ENCODE measurements around the gene UBR1. TPM values are rescaled to one million over a fixed set of nuclear protein-coding genes. Genes with fewer than 3 reads are reported as not detected.
"Not testable (repeated sequence)": the region's sequence is repeated elsewhere in the genome, so short reads cannot be mapped to it uniquely, and the experiment has no call there.

The UBR1 gene
- total RNA-seq, 3 donors from 2014 or later = 20.3 to 37.0 (median 26.8) TPM

DNA sequence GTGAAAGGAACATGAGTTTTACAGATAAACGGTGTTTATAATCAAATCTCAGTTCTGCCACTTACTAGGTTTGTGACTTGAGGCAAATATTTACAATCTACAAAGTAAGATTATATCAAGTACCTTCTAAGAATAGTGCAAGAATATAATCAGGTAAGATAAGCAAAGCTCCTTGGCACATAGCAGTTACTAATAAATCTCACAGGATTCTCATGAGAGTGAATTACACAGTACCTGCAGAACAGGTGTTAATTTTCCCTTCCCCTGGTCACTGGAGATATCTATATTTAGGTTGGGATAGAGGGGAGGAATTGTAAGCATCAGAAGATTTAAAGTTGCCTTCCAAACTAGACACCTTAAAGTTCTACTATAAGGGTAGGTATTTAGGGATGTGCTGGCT lies 53.0 kb downstream of the UBR1 start:
- ATAC-seq = no peak
- Histone ChIP-seq H3K9me3 (no peaks in the 10 kb centered on the region), H3K4me1 (ENCODE audit: low read depth) (no peaks in the 10 kb centered on the region), H3K4me3 (no peak overlapping the region), H3K36me3 (ENCODE audit: low read depth) (no peaks in the 10 kb centered on the region)
- no peak for DNase-seq
- TF ChIP-seq, protein P1, sequence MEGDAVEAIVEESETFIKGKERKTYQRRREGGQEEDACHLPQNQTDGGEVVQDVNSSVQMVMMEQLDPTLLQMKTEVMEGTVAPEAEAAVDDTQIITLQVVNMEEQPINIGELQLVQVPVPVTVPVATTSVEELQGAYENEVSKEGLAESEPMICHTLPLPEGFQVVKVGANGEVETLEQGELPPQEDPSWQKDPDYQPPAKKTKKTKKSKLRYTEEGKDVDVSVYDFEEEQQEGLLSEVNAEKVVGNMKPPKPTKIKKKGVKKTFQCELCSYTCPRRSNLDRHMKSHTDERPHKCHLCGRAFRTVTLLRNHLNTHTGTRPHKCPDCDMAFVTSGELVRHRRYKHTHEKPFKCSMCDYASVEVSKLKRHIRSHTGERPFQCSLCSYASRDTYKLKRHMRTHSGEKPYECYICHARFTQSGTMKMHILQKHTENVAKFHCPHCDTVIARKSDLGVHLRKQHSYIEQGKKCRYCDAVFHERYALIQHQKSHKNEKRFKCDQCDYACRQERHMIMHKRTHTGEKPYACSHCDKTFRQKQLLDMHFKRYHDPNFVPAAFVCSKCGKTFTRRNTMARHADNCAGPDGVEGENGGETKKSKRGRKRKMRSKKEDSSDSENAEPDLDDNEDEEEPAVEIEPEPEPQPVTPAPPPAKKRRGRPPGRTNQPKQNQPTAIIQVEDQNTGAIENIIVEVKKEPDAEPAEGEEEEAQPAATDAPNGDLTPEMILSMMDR (IDR thresholded peaks at IDR 0.05) = no peak
- intact Hi-C loops (cut with DNase I, micrococcal nuclease) = no loop called here

DNA sequence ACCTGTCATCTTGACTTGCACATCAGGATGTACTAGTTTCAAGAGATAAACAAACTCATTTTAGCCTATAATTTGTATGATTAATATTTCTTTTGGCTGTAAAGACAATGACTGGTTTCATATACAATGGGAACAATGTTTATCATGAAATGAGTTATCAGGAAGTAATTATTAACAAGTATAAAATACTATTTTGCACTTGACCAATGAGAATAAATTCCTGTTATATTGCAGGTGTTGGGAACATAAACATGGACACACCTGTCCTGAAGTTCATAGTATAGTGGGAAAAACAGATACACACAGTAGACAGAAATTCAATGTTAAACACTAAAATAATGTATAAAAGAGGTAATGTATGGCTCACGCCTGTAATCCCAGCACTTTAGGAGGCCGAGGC lies 56.9 kb downstream of the UBR1 start:
- H3K36me3 ChIP-seq (ENCODE audit: low read depth) = no peaks in the 10 kb centered on the region
- no peak for DNase-seq
- TF ChIP-seq, protein P1 (IDR thresholded peaks at IDR 0.05) = no peak
- ATAC-seq = no peak
- no peaks in the 10 kb centered on the region for H3K4me1 ChIP-seq (ENCODE audit: low read depth)
- intact Hi-C loops (cut with DNase I, micrococcal nuclease) = no loop called here
- no peak overlapping the region for H3K4me3 ChIP-seq
- H3K9me3 ChIP-seq = no peaks in the 10 kb centered on the region

DNA sequence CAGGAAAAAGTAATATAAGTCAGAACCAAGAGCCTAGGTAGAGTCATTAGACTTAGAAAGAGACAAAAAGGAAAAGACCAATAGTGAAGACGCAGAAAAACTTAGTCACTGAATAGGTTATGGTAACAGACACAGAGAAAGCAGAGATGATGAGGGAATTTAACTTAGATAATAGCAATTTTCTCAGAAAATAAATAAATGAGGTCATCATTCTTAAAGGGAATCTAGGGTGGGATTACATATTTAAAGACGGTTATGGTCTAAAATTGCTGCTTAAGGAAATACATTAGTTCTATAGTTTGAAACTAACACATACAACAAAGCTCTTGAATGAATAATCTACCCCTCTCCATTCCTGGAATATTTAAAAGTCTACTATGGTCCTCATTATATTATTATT lies 59.4 kb downstream of the UBR1 start:
- ATAC-seq = no peak
- Histone ChIP-seq H3K9me3 (no peaks in the 10 kb centered on the region), H3K4me1 (ENCODE audit: low read depth) (no peaks in the 10 kb centered on the region), H3K4me3 (no peak overlapping the region), H3K36me3 (ENCODE audit: low read depth) (no peaks in the 10 kb centered on the region)
- DNase-seq = no peak
- TF ChIP-seq, protein P1 (IDR thresholded peaks at IDR 0.05) = no peak
- intact Hi-C loops (cut with DNase I, micrococcal nuclease) = no loop called here

DNA sequence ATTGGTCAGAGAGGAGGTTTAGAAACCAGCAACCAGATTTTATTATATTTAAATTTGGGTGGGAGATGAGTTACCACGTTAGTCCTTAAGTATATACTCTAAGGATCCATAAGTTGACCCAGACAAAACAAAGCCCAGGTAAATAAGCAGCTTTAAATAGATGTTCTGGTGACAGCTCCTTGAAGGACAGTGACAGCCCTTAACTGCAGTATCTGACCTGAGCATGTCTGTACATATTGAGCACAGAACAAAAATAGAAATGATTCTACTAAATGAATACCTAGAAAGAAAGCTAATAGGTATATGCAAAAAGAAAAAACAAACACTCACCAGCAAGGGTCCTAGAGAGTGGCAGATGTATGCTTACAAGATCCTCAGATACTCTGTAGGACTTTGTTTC lies 63.0 kb downstream of the UBR1 start:
- TF ChIP-seq, protein P1 (IDR thresholded peaks at IDR 0.05) = no peak
- DNase-seq = no peak
- Histone ChIP-seq H3K36me3 (ENCODE audit: low read depth) (no peaks in the 10 kb centered on the region), H3K4me3 (no peak overlapping the region), H3K9me3 (no peaks in the 10 kb centered on the region), H3K4me1 (ENCODE audit: low read depth) (no peaks in the 10 kb centered on the region)
- intact Hi-C loops (cut with DNase I, micrococcal nuclease) = no loop called here
- ATAC-seq = no peak

DNA sequence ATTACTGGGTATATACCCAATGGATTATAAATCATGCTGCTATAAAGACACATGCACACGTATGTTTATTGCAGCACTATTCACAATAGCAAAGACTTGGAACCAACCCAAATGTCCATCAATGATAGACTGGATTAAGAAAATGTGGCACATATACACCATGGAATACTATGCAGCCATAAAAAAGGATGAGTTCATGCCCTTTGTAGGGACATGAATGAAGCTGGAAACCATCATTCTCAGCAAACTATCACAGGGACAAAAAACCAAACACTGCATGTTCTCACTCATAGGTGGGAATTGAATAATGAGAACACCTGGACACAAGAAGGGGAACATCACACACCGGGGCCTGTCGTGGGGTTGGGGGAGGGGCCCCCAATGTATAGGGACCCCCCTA lies 64.8 kb downstream of the UBR1 start:
- intact Hi-C loops (cut with DNase I, micrococcal nuclease); H3K9me3 ChIP-seq; H3K4me1 ChIP-seq (ENCODE audit: low read depth); ATAC-seq; H3K36me3 ChIP-seq (ENCODE audit: low read depth); H3K4me3 ChIP-seq; DNase-seq: not testable (repeated sequence)

DNA sequence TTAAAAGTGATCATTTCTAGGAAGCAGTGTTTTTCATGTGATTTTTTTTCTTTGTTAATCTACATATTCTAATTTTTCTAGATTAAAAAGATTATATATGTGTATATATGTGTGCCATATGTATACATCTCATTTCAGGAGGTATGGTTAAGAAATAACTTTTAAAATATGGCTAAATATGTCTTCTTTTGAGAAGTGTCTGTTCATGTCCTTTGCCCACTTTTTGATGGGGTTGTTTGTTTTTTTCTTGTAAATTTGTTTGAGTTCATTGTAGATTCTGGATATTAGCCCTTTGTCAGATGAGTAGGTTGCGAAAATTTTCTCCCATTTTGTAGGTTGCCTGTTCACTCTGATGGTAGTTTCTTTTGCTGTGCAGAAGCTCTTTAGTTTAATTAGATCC lies 70.6 kb downstream of the UBR1 start:
- ATAC-seq; H3K4me1 ChIP-seq (ENCODE audit: low read depth); H3K36me3 ChIP-seq (ENCODE audit: low read depth); H3K4me3 ChIP-seq; DNase-seq; intact Hi-C loops (cut with DNase I, micrococcal nuclease); H3K9me3 ChIP-seq: not testable (repeated sequence)

DNA sequence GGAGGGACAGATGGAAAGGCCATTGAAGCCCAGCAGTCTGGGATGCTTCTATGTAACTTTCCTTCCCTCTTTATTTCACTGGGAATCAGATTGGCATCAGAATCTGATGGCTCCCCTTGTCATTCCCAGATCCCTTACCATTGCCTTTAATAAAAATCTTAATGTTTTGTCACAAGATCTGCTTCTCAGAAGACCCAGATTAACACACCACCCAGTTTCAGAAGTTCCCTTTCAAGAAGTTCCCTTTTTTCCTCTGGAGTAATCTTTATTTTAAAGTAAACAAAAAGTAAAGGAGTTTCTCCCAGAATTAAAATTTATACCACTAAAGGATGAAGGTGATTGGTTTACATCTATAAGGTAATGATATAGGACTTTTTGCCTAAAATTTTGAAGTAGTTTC lies 76.4 kb downstream of the UBR1 start:
- Histone ChIP-seq H3K4me3 (no peak overlapping the region), H3K4me1 (ENCODE audit: low read depth) (no peaks in the 10 kb centered on the region), H3K36me3 (ENCODE audit: low read depth) (no peaks in the 10 kb centered on the region), H3K9me3 (no peaks in the 10 kb centered on the region)
- ATAC-seq (no peak), DNase-seq (no peak)
- intact Hi-C loops (cut with DNase I, micrococcal nuclease) = no loop called here
- TF ChIP-seq, protein P1 (IDR thresholded peaks at IDR 0.05) = no peak

Measured in mucosa of descending colon (tissue), 3 donors.